DND-41 (cell line): ENCODE data around the gene NCF2.

Experiments
- ATAC-seq: fragments of 200-7000 bp; cut with Tn5 transposase; 3 replicates; pipeline ENCODE4 v1.9.1; 2021; ENCODE audit warnings: low read depth; ENCODE audit not compliant: insufficient read depth
- DNase-seq: peaks from one replicate; pipeline ENCODE4 v3.0.0-alpha.2; 2020
- H2AFZ ChIP-seq: 2 replicates; pipeline ENCODE4 v1.6.0; 2012; ENCODE audit warnings: low read depth, low read length
- H3K27ac ChIP-seq: 2 replicates; pipeline ENCODE4 v1.5.1; 2012; ENCODE audit warnings: low read length, inconsistent platforms
- H3K27me3 ChIP-seq: fragments of 200-600 bp; sonication (generic); 2 replicates; pipeline ENCODE4 v1.6.0; 2012; ENCODE audit warnings: low read length, mild to moderate bottlenecking, inconsistent platforms; ENCODE audit not compliant: insufficient read depth, poor library complexity
- H3K36me3 ChIP-seq: 2 replicates; pipeline ENCODE4 v1.5.1; 2012; ENCODE audit warnings: low read length, inconsistent platforms; ENCODE audit not compliant: insufficient read depth
- H3K4me1 ChIP-seq: 2 replicates; pipeline ENCODE4 v1.5.1; 2012; ENCODE audit warnings: mild to moderate bottlenecking, low read length; ENCODE audit not compliant: insufficient read depth
- H3K4me2 ChIP-seq: 2 replicates; pipeline ENCODE4 v1.6.0; 2012; ENCODE audit warnings: mild to moderate bottlenecking, moderate library complexity, low read length, inconsistent platforms; ENCODE audit not compliant: insufficient read depth
- H3K4me3 ChIP-seq, 2 experiments: fragments of 200-600 bp in 1 of 2; shearing (Covaris generic) in 1 of 2; 2 replicates each; pipeline ENCODE4 v1.5.1; 2012 to 2016; ENCODE audit warnings: inconsistent platforms in 2 of 2, low read length in 2 of 2, mild to moderate bottlenecking in 2 of 2, low read depth in 1 of 2, moderate library complexity in 1 of 2
- H3K79me2 ChIP-seq: 2 replicates; pipeline ENCODE4 v1.6.0; 2012; ENCODE audit warnings: low read length, inconsistent platforms; ENCODE audit not compliant: insufficient read depth
- H3K9ac ChIP-seq: 2 replicates; pipeline ENCODE4 v1.6.0; 2012; ENCODE audit warnings: low read depth, mild to moderate bottlenecking, inconsistent platforms, low read length, moderate library complexity
- H3K9me3 ChIP-seq: 2 replicates; pipeline ENCODE4 v1.5.1; 2012; ENCODE audit warnings: low read length, moderate library complexity, mild to moderate bottlenecking, inconsistent platforms; ENCODE audit not compliant: insufficient read depth, severe bottlenecking
- H4K20me1 ChIP-seq: 2 replicates; pipeline ENCODE4 v1.6.0; 2012; ENCODE audit warnings: low read length; ENCODE audit not compliant: insufficient read depth
- EZH2 ChIP-seq: IDR thresholded peaks from 3 replicates; pipeline ENCODE4 v1.6.1; 2012; ENCODE audit warnings: borderline replicate concordance, low read depth, mild to moderate bottlenecking, moderate library complexity, low read length, inconsistent platforms; ENCODE audit not compliant: severe bottlenecking
- TF ChIP-seq, protein P1 (sequence below): IDR thresholded peaks from 2 replicates; pipeline ENCODE4 v1.5.1; 2012; ENCODE audit warnings: borderline replicate concordance, low read length, moderate library complexity, mild to moderate bottlenecking; ENCODE audit not compliant: poor library complexity, severe bottlenecking; ENCODE audit errors: extremely low read depth

Gene NCF2

DNA sequence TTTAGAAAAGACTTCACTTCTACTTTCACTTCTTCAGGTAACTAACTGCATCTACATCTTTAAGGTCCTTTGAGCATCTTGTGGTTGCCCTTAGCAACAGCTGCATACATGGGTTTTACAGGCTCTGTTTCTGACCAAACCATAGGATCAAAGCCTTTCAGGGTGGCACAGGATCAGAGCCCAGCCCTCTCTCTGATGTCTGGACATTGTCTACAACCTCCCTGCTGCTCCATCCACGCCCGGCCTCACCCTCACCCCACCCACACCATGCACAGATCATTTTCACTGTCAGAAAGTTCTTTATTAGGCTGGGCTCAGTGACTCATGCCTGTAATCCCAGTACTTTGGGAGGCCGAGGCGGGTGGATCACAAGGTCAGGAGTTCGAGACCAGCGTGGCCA lies 5.2 kb downstream of the NCF2 start:
- no peaks in the 10 kb centered on the region for H3K27me3 ChIP-seq
- ATAC-seq = no peak
- no peaks in the 10 kb centered on the region for H3K79me2 ChIP-seq
- no peak overlapping the region for H3K4me2 ChIP-seq
- no peak overlapping the region for H3K4me3 ChIP-seq
- H3K27ac ChIP-seq = no peak overlapping the region
- no peak overlapping the region for H3K9ac ChIP-seq
- H4K20me1 ChIP-seq = no peaks in the 10 kb centered on the region
- TF ChIP-seq, protein P1, sequence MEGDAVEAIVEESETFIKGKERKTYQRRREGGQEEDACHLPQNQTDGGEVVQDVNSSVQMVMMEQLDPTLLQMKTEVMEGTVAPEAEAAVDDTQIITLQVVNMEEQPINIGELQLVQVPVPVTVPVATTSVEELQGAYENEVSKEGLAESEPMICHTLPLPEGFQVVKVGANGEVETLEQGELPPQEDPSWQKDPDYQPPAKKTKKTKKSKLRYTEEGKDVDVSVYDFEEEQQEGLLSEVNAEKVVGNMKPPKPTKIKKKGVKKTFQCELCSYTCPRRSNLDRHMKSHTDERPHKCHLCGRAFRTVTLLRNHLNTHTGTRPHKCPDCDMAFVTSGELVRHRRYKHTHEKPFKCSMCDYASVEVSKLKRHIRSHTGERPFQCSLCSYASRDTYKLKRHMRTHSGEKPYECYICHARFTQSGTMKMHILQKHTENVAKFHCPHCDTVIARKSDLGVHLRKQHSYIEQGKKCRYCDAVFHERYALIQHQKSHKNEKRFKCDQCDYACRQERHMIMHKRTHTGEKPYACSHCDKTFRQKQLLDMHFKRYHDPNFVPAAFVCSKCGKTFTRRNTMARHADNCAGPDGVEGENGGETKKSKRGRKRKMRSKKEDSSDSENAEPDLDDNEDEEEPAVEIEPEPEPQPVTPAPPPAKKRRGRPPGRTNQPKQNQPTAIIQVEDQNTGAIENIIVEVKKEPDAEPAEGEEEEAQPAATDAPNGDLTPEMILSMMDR = no peak
- H3K36me3 ChIP-seq = no peaks in the 10 kb centered on the region
- H3K4me1 ChIP-seq = peaks cover 12% of the 10 kb centered on the region
- no peak for DNase-seq
- H3K9me3 ChIP-seq = no peaks in the 10 kb centered on the region
- no peak overlapping the region for H2AFZ ChIP-seq

DNA sequence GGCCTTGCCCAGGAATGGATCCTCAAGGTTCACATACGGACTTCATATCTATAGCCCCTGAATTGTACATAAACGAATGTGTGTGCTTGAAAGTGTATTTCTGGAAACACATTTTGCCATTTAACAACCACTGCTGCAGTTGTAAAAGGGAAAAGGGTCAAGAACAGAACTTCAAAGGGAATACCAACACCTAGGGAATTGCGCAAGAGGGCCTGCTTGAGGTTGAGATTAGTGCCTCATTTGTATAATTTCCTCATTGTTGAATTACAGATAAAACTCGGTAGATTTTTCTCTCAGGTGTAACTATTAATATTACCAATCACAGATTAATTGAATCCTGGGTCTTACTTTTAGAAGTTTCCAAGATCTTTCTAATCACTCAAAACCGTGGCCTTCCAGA lies 6.1 kb downstream of the NCF2 start:
- Histone ChIP-seq H3K27ac (no peak overlapping the region), H3K4me1 (peaks cover 17% of the 10 kb centered on the region), H3K79me2 (no peaks in the 10 kb centered on the region), H4K20me1 (no peaks in the 10 kb centered on the region), H3K36me3 (no peaks in the 10 kb centered on the region), H3K27me3 (no peaks in the 10 kb centered on the region), H3K4me3 (no peak overlapping the region), H2AFZ (no peak overlapping the region), H3K4me2 (no peak overlapping the region), H3K9ac (no peak overlapping the region), H3K9me3 (no peaks in the 10 kb centered on the region)
- TF ChIP-seq, protein P1 = no peak
- TF ChIP-seq EZH2 = no peak
- no peak for ATAC-seq
- DNase-seq = no peak

DNA sequence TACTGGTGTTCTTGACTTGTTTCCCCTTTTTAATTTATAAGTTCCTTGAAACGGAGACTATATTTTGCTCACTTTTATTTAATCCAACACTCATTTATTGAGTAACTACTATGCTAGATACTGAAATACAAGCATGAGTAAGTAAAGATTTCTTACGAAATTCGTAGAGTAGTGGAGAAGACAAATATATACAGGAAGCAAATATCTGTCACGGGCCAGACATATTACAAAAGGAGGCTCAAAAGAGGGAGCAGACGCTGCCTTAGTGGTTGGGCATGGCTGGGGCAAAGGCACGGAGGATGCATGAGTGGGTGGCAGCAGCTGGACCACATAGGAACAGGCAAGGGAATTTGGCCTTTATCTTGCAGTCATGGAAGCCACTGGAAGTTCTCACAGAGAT lies 6.8 kb downstream of the NCF2 start:
- H3K27me3 ChIP-seq = no peaks in the 10 kb centered on the region
- TF ChIP-seq, protein P1 = no peak
- TF ChIP-seq EZH2 = no peak
- H3K9ac ChIP-seq = no peak overlapping the region
- H4K20me1 ChIP-seq = no peaks in the 10 kb centered on the region
- H3K79me2 ChIP-seq = no peaks in the 10 kb centered on the region
- H3K4me2 ChIP-seq = no peak overlapping the region
- no peak for ATAC-seq
- H2AFZ ChIP-seq = no peak overlapping the region
- peaks cover 17% of the 10 kb centered on the region for H3K4me1 ChIP-seq
- H3K9me3 ChIP-seq = no peaks in the 10 kb centered on the region
- DNase-seq = no peak
- H3K27ac ChIP-seq = no peak overlapping the region
- no peak overlapping the region for H3K4me3 ChIP-seq
- no peaks in the 10 kb centered on the region for H3K36me3 ChIP-seq

DNA sequence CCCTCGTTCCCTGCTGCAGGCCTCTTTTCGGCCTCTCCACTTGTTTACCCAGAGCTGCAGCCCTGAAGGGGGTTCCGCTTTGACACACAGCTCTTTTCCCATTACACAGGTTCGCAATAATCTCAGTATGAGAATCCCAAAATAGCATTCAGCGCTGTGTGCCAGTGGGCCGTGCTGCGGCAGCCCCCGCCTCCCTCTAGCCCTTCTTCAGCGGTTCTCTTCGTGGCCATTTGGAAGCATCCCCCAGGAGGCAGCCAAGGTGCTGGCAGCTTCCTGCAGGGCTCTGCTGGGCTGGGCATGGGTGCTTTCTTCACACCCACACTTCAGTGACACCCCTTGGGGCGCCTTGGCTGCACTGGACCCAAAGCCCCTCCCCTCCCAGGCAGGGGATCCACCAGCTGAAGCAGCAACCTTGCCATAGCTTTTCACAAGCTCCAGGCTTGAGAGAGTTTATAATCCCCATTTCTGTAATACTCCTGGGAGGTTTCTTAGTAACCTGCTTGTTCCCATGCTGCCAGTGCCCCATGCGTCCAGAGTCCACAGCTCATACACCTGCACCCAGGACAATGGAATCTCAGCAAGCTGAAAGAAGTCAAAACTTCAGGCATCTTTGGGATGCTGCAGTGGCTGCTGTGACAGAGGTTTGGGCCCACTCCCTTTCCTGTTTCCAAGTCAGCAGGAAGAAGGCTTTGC lies 8.1 kb downstream of the NCF2 start:
- Histone ChIP-seq H3K4me3 (no peak overlapping the region), H3K4me1 (peaks cover 17% of the 10 kb centered on the region), H3K36me3 (no peaks in the 10 kb centered on the region), H2AFZ (no peak overlapping the region), H3K4me2 (no peak overlapping the region), H3K9ac (no peak overlapping the region), H3K27me3 (no peaks in the 10 kb centered on the region), H3K9me3 (no peaks in the 10 kb centered on the region), H3K79me2 (no peaks in the 10 kb centered on the region), H3K27ac (no peak overlapping the region), H4K20me1 (no peaks in the 10 kb centered on the region)
- TF ChIP-seq EZH2 = no peak
- TF ChIP-seq, protein P1 = no peak
- ATAC-seq = no peak
- no peak for DNase-seq
